HTR-8/SVneo (cell line): ENCODE data around the gene RSRC1.
A peak's percentile ranks its signal among the peaks of the same experiment; 100 is the strongest.
"Not testable (repeated sequence)": the region's sequence is repeated elsewhere in the genome, so short reads cannot be mapped to it uniquely, and the experiment has no call there.

Source experiments
- DNase-seq: peaks from one replicate; pipeline ENCODE4 v3.0.0; 2011; ENCODE audit warnings: low spot score, mixed read lengths; ENCODE audit not compliant: insufficient read length
- FAIRE-seq: peaks from 2 replicates; lab custom pipeline; 2011; peaks lifted over from hg19 to GRCh38; lab: Jason Lieb, UNC

The RSRC1 gene

DNA sequence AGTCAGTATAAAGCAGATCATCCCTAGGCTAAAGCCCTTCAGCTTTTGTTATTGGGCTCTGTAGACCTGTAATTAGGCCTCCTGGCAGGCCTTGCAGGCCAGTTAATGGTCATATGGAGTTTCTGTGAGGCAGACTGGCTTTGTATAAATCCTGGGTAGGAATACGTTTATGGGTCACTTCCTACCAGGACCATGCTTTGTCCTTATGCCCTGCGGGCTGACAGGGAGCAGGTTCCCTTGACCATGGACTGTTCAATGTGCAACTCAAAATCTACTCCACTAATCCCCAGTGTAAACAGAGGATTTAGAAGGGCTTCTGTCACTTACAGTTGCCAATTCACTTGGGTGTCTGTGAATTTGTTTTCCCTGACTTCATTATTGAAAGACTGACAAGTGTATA is 258.4 kb downstream of the RSRC1 start:
- DNase-seq (no peak), FAIRE-seq (no peak)

GRCh38 chr3:158369279-158369678 is 259.4 kb downstream of the RSRC1 start:
- DNase-seq = no peak
- no peak for FAIRE-seq

DNA sequence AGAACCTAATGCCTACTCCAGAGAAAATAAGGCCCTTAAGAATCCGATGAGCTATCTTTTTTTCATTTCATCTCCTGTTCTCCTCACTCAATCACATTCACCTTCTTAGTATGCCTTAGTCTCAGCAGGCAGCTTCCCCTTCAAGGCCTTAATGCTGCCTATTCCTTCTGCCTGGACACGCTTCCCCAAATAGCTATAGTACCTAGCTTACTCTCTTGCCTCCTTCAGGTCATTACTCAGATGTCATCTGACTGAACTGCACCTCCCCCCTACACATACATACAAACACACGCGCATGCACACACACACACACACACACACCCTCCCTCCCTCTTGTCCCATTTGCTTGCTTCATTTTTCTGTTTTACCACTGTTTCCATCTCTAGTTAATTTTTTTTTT is 269.6 kb downstream of the RSRC1 start:
- FAIRE-seq = peak; percentile 48
- no peak for DNase-seq

- FAIRE-seq (peak; percentile 68), DNase-seq (no peak)
Measured at GRCh38 chr3:158381262-158381868, 271.5 kb downstream of the RSRC1 start.

- DNase-seq = no peak
- no peak for FAIRE-seq
Measured at GRCh38 chr3:158382479-158382878, 272.6 kb downstream of the RSRC1 start.

GRCh38 chr3:158384019-158384418 is 274.1 kb downstream of the RSRC1 start:
- no peak for DNase-seq
- FAIRE-seq = no peak

DNA sequence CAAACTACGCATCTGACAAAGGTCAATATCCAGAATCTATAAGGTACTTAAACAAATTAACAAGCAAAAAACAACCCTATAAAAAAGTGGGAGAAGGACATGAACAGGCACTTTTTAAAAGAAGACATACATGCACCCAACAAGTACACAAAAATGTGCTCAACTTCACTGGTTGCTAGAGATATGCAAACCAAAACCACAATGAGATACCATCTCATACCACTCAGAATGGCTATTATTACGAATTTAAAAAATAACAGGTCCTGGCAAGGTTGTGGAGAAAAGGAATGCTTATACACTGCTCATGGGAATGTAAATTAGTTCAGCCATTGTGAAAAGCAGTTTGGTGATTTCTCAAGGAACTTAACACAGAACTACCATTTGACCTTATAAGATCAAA is 285.5 kb downstream of the RSRC1 start:
- FAIRE-seq (no peak), DNase-seq (no peak)

- DNase-seq = no peak
- no peak for FAIRE-seq
Measured at GRCh38 chr3:158402590-158402989, 292.7 kb downstream of the RSRC1 start.

GRCh38 chr3:158403013-158403412 is 293.1 kb downstream of the RSRC1 start:
- FAIRE-seq (no peak), DNase-seq (no peak)

DNA sequence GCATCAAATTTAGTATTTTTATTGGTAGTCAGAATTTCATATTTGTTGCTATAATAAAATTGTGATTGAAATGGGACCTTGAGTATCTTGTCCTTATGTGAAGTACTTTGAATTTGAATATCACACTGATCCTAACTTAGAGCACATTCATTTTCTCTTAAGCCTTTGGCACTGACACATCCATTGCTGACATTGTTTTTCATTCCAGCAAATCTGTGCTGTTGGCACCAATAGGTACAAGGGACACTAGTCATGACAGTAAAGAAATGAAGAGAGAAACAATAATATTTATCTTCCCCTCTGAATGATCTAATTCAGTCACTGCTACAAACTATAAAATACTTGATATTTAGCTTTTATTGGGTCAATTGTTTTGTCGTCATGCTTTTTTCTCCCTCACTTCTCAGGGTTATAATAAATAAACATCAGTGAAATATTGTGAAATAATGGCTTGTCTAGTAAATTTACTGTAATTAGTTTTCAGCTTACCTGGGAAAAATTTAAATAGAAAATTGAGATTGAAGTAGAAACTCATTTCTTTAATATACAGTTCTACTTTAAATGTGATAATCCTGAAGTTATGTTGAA is 294.3 kb downstream of the RSRC1 start:
- DNase-seq (no peak), FAIRE-seq (no peak)

- FAIRE-seq = no peak
- DNase-seq = no peak
Measured at GRCh38 chr3:158405507-158405906, 295.6 kb downstream of the RSRC1 start.

DNA sequence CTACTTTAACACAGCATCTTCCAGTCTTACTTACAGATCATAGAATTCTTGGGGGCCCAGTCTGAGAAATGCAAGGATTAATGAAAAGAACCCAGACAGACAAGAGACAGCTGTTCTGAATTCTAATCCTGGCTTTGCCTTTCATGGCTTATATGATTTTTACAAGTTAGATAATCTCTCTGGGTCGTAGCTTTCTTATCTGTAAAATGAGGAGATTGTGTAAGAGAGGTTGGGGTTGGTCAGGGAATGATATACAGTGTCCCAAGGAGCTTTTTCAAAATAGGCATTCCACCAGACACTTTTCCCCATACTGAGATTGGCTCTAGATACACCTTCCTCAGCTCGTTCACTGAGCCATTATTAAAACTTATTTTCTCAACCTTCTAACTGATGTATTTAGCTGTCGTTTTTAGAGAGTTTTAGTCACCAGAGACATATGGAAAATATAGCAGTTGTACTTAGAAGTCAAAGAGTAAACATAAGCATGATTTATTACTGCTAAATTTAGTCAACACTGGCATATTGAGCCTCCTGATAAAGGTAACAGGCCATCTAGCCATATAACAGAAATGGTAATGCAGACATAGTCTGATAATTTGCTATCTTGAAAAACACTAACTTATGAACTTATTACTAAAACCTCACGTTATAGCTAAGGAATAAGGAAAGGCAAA is 298.1 kb downstream of the RSRC1 start:
- no peak for FAIRE-seq
- no peak for DNase-seq

DNA sequence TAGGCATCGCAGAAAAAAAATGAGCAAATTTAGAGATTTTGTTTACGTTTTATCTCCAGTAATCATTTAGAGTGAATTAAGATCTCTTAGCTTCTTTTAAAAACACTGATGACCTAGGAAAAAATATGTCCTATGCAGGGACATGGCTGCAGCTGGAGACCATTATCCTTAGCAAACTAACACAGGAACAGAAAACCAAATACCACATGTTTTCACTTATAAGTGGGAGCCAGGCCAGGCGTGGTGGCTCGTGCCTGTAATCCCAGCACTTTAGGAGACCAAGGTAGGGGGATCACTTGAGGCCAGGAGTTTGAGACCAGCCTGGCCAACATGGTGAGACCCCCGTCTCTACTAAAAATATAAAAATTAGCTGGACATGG is 298.6 kb downstream of the RSRC1 start:
- not testable (repeated sequence) for DNase-seq, FAIRE-seq

GRCh38 chr3:158418035-158418434 is 308.1 kb downstream of the RSRC1 start:
- DNase-seq (no peak), FAIRE-seq (no peak)

GRCh38 chr3:158419820-158420653 is 310.1 kb downstream of the RSRC1 start:
- FAIRE-seq = no peak
- DNase-seq = no peak

DNA sequence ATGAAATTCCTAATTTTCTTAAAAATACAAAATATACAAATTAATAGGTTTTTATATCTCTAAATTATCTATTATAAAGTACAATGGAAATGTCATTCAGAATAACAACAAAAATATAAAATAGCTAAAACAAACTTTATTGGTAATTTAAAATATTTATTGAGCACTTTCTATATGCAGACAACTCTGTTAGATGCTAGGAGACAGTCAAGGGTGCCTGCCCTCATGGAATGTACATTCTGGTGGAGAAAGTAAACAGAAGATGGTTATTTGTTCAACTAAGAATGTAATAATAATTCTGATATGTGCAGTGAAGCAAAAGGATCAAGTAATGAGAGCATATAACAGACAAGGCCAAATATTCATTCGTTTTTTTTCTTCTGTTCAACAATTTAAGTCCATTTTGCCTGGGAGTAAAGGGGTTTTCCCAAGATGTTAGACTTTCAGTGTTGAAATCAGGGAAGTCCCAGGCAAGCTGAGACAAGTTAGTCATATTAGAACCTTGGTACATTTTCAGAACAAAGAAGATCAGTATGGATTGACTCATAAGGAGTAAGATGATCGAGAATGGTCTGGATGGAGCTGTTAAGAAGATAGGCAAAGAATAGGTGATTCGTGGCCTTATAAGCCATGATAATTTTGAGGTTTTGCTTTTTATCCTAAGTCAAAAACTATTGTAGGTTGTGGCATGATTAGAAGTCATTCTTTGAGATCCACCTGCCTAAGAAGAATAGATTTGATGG is 310.9 kb downstream of the RSRC1 start:
- no peak for FAIRE-seq
- no peak for DNase-seq

GRCh38 chr3:158430448-158430847 is 320.6 kb downstream of the RSRC1 start:
- DNase-seq (no peak), FAIRE-seq (no peak)

DNA sequence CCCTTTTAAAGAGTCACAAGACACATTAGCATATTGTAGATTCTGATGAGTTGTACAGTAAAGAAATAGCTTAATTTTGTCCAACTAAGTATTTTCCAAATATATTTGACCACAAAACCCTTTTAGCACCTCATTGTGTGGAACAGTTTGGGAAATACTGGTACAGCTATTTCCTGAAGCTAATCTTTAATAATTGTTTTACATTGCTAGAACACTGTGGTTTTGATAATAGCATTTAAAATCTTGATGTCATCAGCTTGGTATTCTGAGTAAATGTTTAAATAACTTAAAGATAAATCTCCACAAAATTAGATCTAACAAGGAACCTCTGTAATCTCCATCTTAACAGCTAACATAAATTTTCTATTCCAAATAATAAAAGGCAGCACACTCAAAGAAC is 321.1 kb downstream of the RSRC1 start:
- DNase-seq (no peak), FAIRE-seq (no peak)

- no peak for FAIRE-seq
Measured at GRCh38 chr3:158431829-158432228, 321.9 kb downstream of the RSRC1 start.

GRCh38 chr3:158434412-158435038 is 324.6 kb downstream of the RSRC1 start:
- FAIRE-seq (peak; percentile 33), DNase-seq (peak; percentile 12)

More at GRCh38 chr3:158431829-158432228, 321.9 kb downstream of the RSRC1 start:
- DNase-seq = no peak
